Tibial artery (tissue), 4 donors: ENCODE results near the gene DUSP7.

Experiments
- DNase-seq, 2 donors: peaks; one replicate each; pipeline ENCODE4 v3.0.0-alpha.2; 2019
- H3K27ac ChIP-seq, 2 donors: fragments of 200-600 bp; sonication (generic) in 1 of 2; 1 replicate in 1 of 2; 2 replicates in 1 of 2; pipeline ENCODE4 v1.5.1; 2018 to 2019; ENCODE audit warnings: mild to moderate bottlenecking in 1 of 2
- H3K27me3 ChIP-seq, 2 donors: fragments of 200-600 bp; sonication (generic) in 1 of 2; one replicate each; pipeline versions ENCODE4 v1.5.1 to v1.6.0; 2016 to 2019
- H3K36me3 ChIP-seq, 3 donors: fragments of 200-600 bp; sonication (generic) in 2 of 3; one replicate each; pipeline ENCODE4 v1.5.1; 2016 to 2019; ENCODE audit warnings: mild to moderate bottlenecking in 2 of 3
- H3K4me1 ChIP-seq, 4 donors: fragments of 200-600 bp; sonication (generic) in 2 of 4; 1 replicate in 3 of 4; 2 replicates in 1 of 4; pipeline ENCODE4 v1.5.1; 2016 to 2019
- H3K4me3 ChIP-seq, 2 donors: fragments of 200-600 bp; sonication (generic) in 1 of 2; 1 replicate in 1 of 2; 2 replicates in 1 of 2; pipeline ENCODE4 v1.5.1; 2018 to 2019; ENCODE audit warnings: mild to moderate bottlenecking in 2 of 2
- H3K9me3 ChIP-seq, 3 donors: fragments of 200-600 bp; sonication (generic) in 1 of 3; one replicate each; pipeline ENCODE4 v1.5.1; 2016 to 2019
- CTCF ChIP-seq, 2 experiments: fragments of 200-600 bp in 1 of 2; fragments of 450-650 bp in 1 of 2; IDR thresholded peaks; one replicate each; pipeline ENCODE4 v1.5.1; 2017 to 2019; ENCODE audit warnings: antibody characterized with exemption in 2 of 2, mild to moderate bottlenecking in 1 of 2, moderate library complexity in 1 of 2
- intact Hi-C: fragments of 100-400 bp; cut with DNase I; formaldehyde crosslinking; loops from one replicate; pipeline ENCODE4 v1.15.0; 2023; ENCODE audit warnings: low total_unique reads

DUSP7 gene

GRCh38 chr3:51999846-52000245 is 56.5 kb downstream of the DUSP7 start:
- intact Hi-C loops, result loop anchor here (5.0 kb wide), 1 partner anchor 52 kb away; no protein-coding TSS in a partner anchor
- no peak for TF ChIP-seq CTCF (IDR thresholded peaks at IDR 0.05)
- DNase-seq, result no peak

More at GRCh38 chr3:51999846-52000245, 56.5 kb downstream of the DUSP7 start:
- Histone ChIP-seq H3K9me3 (no peaks in the 10 kb centered on the region), H3K4me3 (no peak overlapping the region), H3K27me3 (peaks cover 0 to 29% of the 10 kb centered on the region in 2 donors), H3K4me1 (peaks cover 0 to 17% (median 10%) of the 10 kb centered on the region in 4 donors), H3K36me3 (peaks cover 0 to 1% (median under 1%) of the 10 kb centered on the region in 3 donors), H3K27ac (no peak overlapping the region)
